Osteoblast (primary cell): ENCODE data around the gene AP5S1. TPM values are rescaled to one million over a fixed set of nuclear protein-coding genes. Genes with fewer than 3 reads are reported as not detected.

Source experiments
- DNase-seq: peaks from one replicate; pipeline ENCODE4 v3.0.0; 2011; ENCODE audit warnings: low spot score, mixed read lengths; ENCODE audit not compliant: insufficient read length; ENCODE audit errors: missing footprints
- H2AFZ ChIP-seq: 2 replicates; pipeline ENCODE4 v1.6.0; 2011; ENCODE audit warnings: mild to moderate bottlenecking, low read length
- H3K27ac ChIP-seq: 2 replicates; pipeline ENCODE4 v1.5.1; 2011; ENCODE audit warnings: mild to moderate bottlenecking, low read depth, low read length, moderate library complexity
- H3K27me3 ChIP-seq: 2 replicates; pipeline ENCODE4 v1.6.0; 2012; ENCODE audit warnings: mild to moderate bottlenecking, control low read depth, inconsistent platforms, low read length, moderate library complexity; ENCODE audit not compliant: insufficient read depth
- H3K36me3 ChIP-seq: 2 replicates; pipeline ENCODE4 v1.5.1; 2011; ENCODE audit warnings: mild to moderate bottlenecking, low read length, control low read depth, moderate library complexity; ENCODE audit not compliant: insufficient read depth
- H3K4me1 ChIP-seq: 2 replicates; pipeline ENCODE4 v1.5.1; 2011; ENCODE audit warnings: mild to moderate bottlenecking, low read length, control low read depth, moderate library complexity; ENCODE audit not compliant: insufficient read depth
- H3K4me2 ChIP-seq: 2 replicates; pipeline ENCODE4 v1.6.0; 2011; ENCODE audit warnings: mild to moderate bottlenecking, low read length; ENCODE audit not compliant: insufficient read depth
- H3K4me3 ChIP-seq: fragments of 200-600 bp; sonication (generic); 3 replicates; pipeline ENCODE4 v1.5.1; 2012; ENCODE audit warnings: mild to moderate bottlenecking, low read length, inconsistent platforms; ENCODE audit not compliant: insufficient read depth
- H3K79me2 ChIP-seq: 2 replicates; pipeline ENCODE4 v1.6.0; 2012; ENCODE audit warnings: mild to moderate bottlenecking, low read length, control low read depth, inconsistent platforms; ENCODE audit not compliant: insufficient read depth
- H3K9me3 ChIP-seq: 2 replicates; pipeline ENCODE4 v1.5.1; 2011; ENCODE audit warnings: low read depth, low read length, control low read depth
- H4K20me1 ChIP-seq: 2 replicates; pipeline ENCODE4 v1.6.0; 2012; ENCODE audit warnings: mild to moderate bottlenecking, low read length, control low read depth; ENCODE audit not compliant: insufficient read depth
- total RNA-seq: library from RNA; depleted of rRNA; stranded (reverse); fragments of >200 nt; gene quantifications from 2 replicates; pipeline ENCODE4 v1.2.3, GENCODE V29; 2012
- TF ChIP-seq, protein P1 (sequence below): IDR thresholded peaks from 2 replicates; pipeline ENCODE4 v1.5.1; 2011; ENCODE audit warnings: mild to moderate bottlenecking, low read depth, low read length, moderate library complexity; ENCODE audit errors: extremely low read depth

Gene AP5S1
- total RNA-seq, 1 donor: 25.3 TPM

DNA sequence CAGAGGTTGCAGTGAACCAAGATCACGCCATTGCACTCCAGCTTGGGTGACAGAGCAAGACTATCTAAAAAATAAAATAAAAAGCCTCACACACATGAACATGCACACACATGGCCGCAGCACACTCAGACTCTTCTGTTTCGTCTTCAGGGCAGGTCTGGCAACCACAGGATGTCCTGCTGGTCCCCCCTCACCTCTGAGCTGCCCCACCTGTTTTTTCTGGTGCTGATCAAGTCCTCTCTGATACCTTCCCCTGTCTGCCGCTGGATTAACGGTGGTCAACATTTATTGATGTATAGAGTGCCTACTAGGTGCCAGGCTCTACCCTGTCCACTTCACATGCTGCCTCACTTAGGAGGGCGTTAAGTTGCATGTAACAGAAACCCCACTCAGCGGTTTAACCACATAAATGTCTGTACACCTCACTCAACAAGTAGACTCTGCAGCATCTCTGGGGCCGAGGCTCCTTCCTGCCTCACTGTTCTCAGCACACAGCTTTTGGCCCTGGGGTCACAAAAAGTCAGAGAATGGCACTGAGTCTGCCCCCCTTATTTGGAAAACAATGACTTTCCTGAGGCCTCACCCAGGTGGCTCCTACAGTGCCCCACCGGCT lies 4.5 kb upstream of the AP5S1 start:
- H3K9me3 ChIP-seq: no peaks in the 10 kb centered on the region
- H3K4me1 ChIP-seq: peaks cover 24% of the 10 kb centered on the region
- H3K27me3 ChIP-seq: no peaks in the 10 kb centered on the region
- H3K27ac ChIP-seq: no peak overlapping the region
- no peak overlapping the region for H3K4me3 ChIP-seq
- TF ChIP-seq, protein P1, sequence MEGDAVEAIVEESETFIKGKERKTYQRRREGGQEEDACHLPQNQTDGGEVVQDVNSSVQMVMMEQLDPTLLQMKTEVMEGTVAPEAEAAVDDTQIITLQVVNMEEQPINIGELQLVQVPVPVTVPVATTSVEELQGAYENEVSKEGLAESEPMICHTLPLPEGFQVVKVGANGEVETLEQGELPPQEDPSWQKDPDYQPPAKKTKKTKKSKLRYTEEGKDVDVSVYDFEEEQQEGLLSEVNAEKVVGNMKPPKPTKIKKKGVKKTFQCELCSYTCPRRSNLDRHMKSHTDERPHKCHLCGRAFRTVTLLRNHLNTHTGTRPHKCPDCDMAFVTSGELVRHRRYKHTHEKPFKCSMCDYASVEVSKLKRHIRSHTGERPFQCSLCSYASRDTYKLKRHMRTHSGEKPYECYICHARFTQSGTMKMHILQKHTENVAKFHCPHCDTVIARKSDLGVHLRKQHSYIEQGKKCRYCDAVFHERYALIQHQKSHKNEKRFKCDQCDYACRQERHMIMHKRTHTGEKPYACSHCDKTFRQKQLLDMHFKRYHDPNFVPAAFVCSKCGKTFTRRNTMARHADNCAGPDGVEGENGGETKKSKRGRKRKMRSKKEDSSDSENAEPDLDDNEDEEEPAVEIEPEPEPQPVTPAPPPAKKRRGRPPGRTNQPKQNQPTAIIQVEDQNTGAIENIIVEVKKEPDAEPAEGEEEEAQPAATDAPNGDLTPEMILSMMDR: no peak
- peak; percentile 21 for DNase-seq
- no peak overlapping the region for H3K4me2 ChIP-seq
- peaks cover under 1% of the 10 kb centered on the region for H3K79me2 ChIP-seq
- H4K20me1 ChIP-seq: no peaks in the 10 kb centered on the region
- H3K36me3 ChIP-seq: no peaks in the 10 kb centered on the region
- no peak overlapping the region for H2AFZ ChIP-seq

DNA sequence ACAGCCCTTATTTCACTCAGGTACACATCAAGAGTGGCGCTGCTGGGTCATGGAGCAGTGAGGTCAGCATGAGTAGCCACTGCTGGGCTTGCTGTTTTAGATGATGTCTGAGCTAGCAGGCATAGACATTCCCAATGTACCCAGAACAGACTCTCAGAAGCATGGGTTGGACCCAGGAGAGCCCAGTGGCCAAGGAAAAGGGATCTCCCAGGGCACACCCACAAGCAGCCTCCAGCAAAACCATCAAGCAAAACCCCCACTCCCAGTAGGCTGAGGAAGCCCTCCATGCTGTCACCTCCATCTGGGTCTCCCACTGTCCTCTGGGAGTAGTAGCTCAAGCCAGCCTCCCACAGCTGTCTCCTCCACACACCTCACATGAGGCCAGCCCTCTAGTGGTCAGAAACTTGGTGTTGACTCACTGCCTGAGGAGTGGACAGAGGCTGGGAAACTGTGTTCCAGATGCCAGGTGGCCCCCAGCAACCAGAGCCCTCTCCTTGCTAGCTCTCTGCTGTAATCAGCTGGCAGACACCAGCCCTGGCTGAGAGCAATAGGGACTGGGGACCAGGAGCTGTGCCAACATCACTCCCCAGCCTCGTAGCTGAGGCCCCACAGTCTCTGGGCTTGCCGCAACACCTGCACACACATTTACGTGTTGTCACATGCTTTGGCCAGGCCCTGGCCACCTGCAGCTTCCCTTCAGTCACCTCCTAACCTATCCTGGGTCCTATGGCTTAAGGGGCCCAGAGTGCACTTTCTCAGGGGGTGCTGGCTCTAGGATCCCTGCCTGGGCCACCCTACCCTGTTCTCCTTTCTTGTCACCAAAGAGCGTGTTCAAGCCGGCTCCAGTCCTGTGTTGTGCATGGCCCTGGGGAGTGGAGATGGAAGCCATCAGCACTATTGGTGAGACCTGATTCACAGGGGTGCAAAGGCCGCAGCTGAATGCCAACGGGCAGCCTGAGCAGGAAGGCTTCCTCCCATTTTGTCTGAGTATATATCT lies 1.9 kb upstream of the AP5S1 start:
- no peaks in the 10 kb centered on the region for H4K20me1 ChIP-seq
- DNase-seq: peak; percentile 95

DNA sequence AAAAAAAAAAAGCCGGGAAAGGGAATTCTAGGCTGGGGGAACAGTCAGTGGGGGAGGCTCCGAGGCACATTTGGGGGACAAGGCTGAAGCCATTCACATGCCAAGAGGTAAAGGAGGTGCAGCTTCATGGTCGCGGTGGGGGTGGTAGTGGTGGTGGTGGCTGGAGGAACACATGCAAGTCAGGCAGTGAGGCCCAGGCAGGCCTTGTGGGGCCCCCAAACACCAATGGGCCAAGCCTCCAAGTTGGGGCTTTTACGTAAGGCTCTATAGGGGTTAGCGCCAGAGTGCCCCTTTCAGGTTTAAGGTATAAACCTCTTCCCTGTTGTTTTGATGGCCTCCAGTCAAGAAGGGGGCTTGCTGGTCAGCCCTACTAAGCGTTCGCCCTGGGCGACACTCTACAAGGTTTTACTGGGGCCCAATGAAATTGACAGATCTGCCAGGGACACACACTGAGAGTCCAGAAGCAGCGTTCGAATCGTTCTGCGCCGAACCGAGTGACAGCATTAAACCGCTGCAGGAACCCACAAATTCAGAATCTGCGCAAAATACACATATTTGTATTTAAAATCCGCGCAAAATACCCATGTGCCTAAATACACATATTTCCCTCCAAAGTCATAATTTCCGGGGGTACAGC lies 818 bp upstream of the AP5S1 start:
- peaks cover 19% of the 10 kb centered on the region for H3K36me3 ChIP-seq
- H4K20me1 ChIP-seq: no peaks in the 10 kb centered on the region
- DNase-seq: peak; percentile 59
- H2AFZ ChIP-seq: peak overlapping the region; percentile 93
- H3K4me1 ChIP-seq: peaks cover 18% of the 10 kb centered on the region
- H3K4me2 ChIP-seq: peak overlapping the region; percentile 96
- TF ChIP-seq, protein P1: no peak
- H3K27ac ChIP-seq: peak overlapping the region; percentile 100
- no peaks in the 10 kb centered on the region for H3K27me3 ChIP-seq
- H3K4me3 ChIP-seq: peak overlapping the region; percentile 98
- no peaks in the 10 kb centered on the region for H3K9me3 ChIP-seq
- peaks cover 17% of the 10 kb centered on the region for H3K79me2 ChIP-seq

More for the DNA sequence above, 1.9 kb upstream of the AP5S1 start:
- TF ChIP-seq, protein P1: peak; percentile 85
- Histone ChIP-seq H3K4me1 (peaks cover 18% of the 10 kb centered on the region), H3K27me3 (no peaks in the 10 kb centered on the region), H2AFZ (peak overlapping the region; percentile 21), H3K27ac (peak overlapping the region; percentile 31), H3K4me3 (no peak overlapping the region), H3K9me3 (no peaks in the 10 kb centered on the region), H3K79me2 (peaks cover 17% of the 10 kb centered on the region), H3K36me3 (peaks cover 12% of the 10 kb centered on the region), H3K4me2 (no peak overlapping the region)
